Natural killer cell (primary cell): Measurements from ENCODE around the gene NGFR. TPM values are rescaled to one million over a fixed set of nuclear protein-coding genes. Genes with fewer than 3 reads are reported as not detected.

ENCODE experiments used
- ATAC-seq, 3 donors: fragments of 150-1000 bp in 2 of 3; fragments of 200-7000 bp in 1 of 3; cut with Tn5 transposase; 1 replicate in 1 of 3; 2 replicates in 2 of 3; pipeline ENCODE4 v1.10.0; 2021; ENCODE audit warnings: mild to moderate bottlenecking in 2 of 3, moderate library complexity in 2 of 3
- DNase-seq, 2 donors: peaks; one replicate each; pipeline versions ENCODE4 v3.0.0 to v3.0.0-alpha.2; 2013 to 2021; ENCODE audit warnings: mixed read lengths in 1 of 2
- H3K27ac ChIP-seq: one replicate; pipeline ENCODE4 v1.5.1; 2013; ENCODE audit warnings: mild to moderate bottlenecking, low read length
- H3K27me3 ChIP-seq: one replicate; pipeline ENCODE4 v1.6.1; 2013; ENCODE audit warnings: low read length; ENCODE audit not compliant: control insufficient read depth, insufficient read depth
- H3K36me3 ChIP-seq: one replicate; pipeline ENCODE4 v1.6.1; 2013; ENCODE audit warnings: low read length; ENCODE audit not compliant: control insufficient read depth, insufficient read depth
- H3K4me1 ChIP-seq: one replicate; pipeline ENCODE4 v1.6.1; 2013; ENCODE audit warnings: low read length; ENCODE audit not compliant: control insufficient read depth, insufficient read depth
- H3K4me3 ChIP-seq: one replicate; pipeline ENCODE4 v1.5.1; 2013; ENCODE audit warnings: low read length
- H3K9me3 ChIP-seq: one replicate; pipeline ENCODE4 v1.6.1; 2013; ENCODE audit warnings: low read length; ENCODE audit not compliant: control insufficient read depth, insufficient read depth
- H3K27ac Mint-ChIP-seq, 2 donors: one replicate each; pipeline ENCODE4 v1.8.0; 2022; ENCODE audit warnings: mild to moderate bottlenecking in 2 of 2, mixed read lengths in 2 of 2, moderate library complexity in 1 of 2
- H3K27me3 Mint-ChIP-seq, 2 donors: one replicate each; pipeline ENCODE4 v1.8.0; 2022; ENCODE audit warnings: low read depth in 2 of 2, mixed read lengths in 2 of 2
- H3K36me3 Mint-ChIP-seq: one replicate; pipeline ENCODE4 v1.8.0; 2022; ENCODE audit warnings: mixed read lengths
- H3K4me1 Mint-ChIP-seq, 2 donors: one replicate each; pipeline ENCODE4 v1.8.0; 2022; ENCODE audit warnings: mixed read lengths in 2 of 2
- H3K4me3 Mint-ChIP-seq: one replicate; pipeline ENCODE4 v1.8.0; 2022; ENCODE audit warnings: mild to moderate bottlenecking, moderate library complexity, mixed read lengths
- H3K9me3 Mint-ChIP-seq, 2 donors: one replicate each; pipeline ENCODE4 v1.8.0; 2022; ENCODE audit warnings: mixed read lengths in 2 of 2
- CTCF ChIP-seq: fragments of 200-600 bp; IDR thresholded peaks from one replicate; pipeline ENCODE4 v1.8.0; 2022; ENCODE audit warnings: antibody characterized with exemption
- WGBS: methylation state at CpG from one replicate; pipeline ENCODE4 v1.1.7; 2013; ENCODE audit warnings: missing lambda C conversion rate; ENCODE audit not compliant: insufficient coverage; 5-methylcytosine and 5-hydroxymethylcytosine counted together
- intact Hi-C: fragments of 100-400 bp; cut with micrococcal nuclease; formaldehyde crosslinking; loops from one replicate; pipeline ENCODE4 v1.14.2; 2022
- total RNA-seq, 4 donors: library from RNA; stranded (reverse); fragments of 120-200 nt in 1 of 4; gene quantifications; one replicate each; pipeline versions ENCODE4 v1.2.3 to v1.2.4, GENCODE V29; 2013 to 2022

Gene NGFR
- total RNA-seq, 3 donors from 2014 or later (not counting 1 experiment from before 2014, with no cell fraction given), result 0.91 to 1.8 (median 1.2) TPM

- no peak for DNase-seq
- H3K4me3 Mint-ChIP-seq, result no peak overlapping the region
- no peaks in the 10 kb centered on the region for H3K27me3 ChIP-seq
- peaks cover 9 to 18% of the 10 kb centered on the region in 2 donors for H3K27me3 Mint-ChIP-seq
- TF ChIP-seq CTCF, result no peak
- H3K4me1 Mint-ChIP-seq, result no peaks in the 10 kb centered on the region
- 90% methylated on average over 3 of the region's 3 CpGs for WGBS
- no peaks in the 10 kb centered on the region for H3K36me3 Mint-ChIP-seq
- no peak for ATAC-seq
- no peak overlapping the region for H3K27ac Mint-ChIP-seq
- H3K9me3 ChIP-seq, result no peaks in the 10 kb centered on the region
- H3K4me1 ChIP-seq, result peaks cover 19% of the 10 kb centered on the region
- intact Hi-C loops, result no loop called here
- H3K4me3 ChIP-seq, result no peak overlapping the region
- no peak overlapping the region for H3K27ac ChIP-seq
- H3K9me3 Mint-ChIP-seq, result no peaks in the 10 kb centered on the region
- no peaks in the 10 kb centered on the region for H3K36me3 ChIP-seq
These were observed 14.5 kb downstream of the NGFR start for GRCh38 chr17:49509588-49509917.

GRCh38 chr17:49510059-49510719 is 15.1 kb downstream of the NGFR start:
- Histone ChIP-seq H3K27me3 (no peaks in the 10 kb centered on the region), H3K9me3 (no peaks in the 10 kb centered on the region), H3K27ac (no peak overlapping the region), H3K4me3 (no peak overlapping the region), H3K4me1 (peaks cover 24% of the 10 kb centered on the region), H3K36me3 (no peaks in the 10 kb centered on the region)
- 59% methylated on average over 10 of the region's 13 CpGs for WGBS
- no peak for ATAC-seq
- Mint-ChIP-seq H3K9me3 (no peaks in the 10 kb centered on the region), H3K4me1 (peaks cover 0 to 3% of the 10 kb centered on the region in 2 donors), H3K4me3 (no peak overlapping the region), H3K27ac (no peak overlapping the region), H3K36me3 (no peaks in the 10 kb centered on the region), H3K27me3 (peaks cover 3 to 14% of the 10 kb centered on the region in 2 donors)
- no peak for DNase-seq
- intact Hi-C loops, result no loop called here
- no peak for TF ChIP-seq CTCF

GRCh38 chr17:49510720-49511110 is 15.6 kb downstream of the NGFR start:
- no peak for TF ChIP-seq CTCF
- intact Hi-C loops, result no loop called here
- no peak overlapping the region for H3K4me3 Mint-ChIP-seq

GRCh38 chr17:49511810-49512209 is 16.7 kb downstream of the NGFR start:
- H3K27me3 ChIP-seq, result no peaks in the 10 kb centered on the region
- no peaks in the 10 kb centered on the region for H3K36me3 Mint-ChIP-seq

More at GRCh38 chr17:49510720-49511110, 15.6 kb downstream of the NGFR start:
- H3K4me1 ChIP-seq, result peaks cover 29% of the 10 kb centered on the region
- DNase-seq (no peak), ATAC-seq (no peak)
- H3K27me3 ChIP-seq, result no peaks in the 10 kb centered on the region
- H3K36me3 ChIP-seq, result no peaks in the 10 kb centered on the region
- H3K36me3 Mint-ChIP-seq, result no peaks in the 10 kb centered on the region
- no peak overlapping the region for H3K4me3 ChIP-seq
- no peaks in the 10 kb centered on the region for H3K9me3 Mint-ChIP-seq
- no peak overlapping the region for H3K27ac ChIP-seq
- H3K27me3 Mint-ChIP-seq, result peaks cover 0 to 12% of the 10 kb centered on the region in 2 donors
- WGBS, result 91% methylated on average over 5 of the region's 5 CpGs
- no peaks in the 10 kb centered on the region for H3K9me3 ChIP-seq
- no peak overlapping the region for H3K27ac Mint-ChIP-seq
- H3K4me1 Mint-ChIP-seq, result peaks cover 0 to 7% of the 10 kb centered on the region in 2 donors

More at GRCh38 chr17:49511810-49512209, 16.7 kb downstream of the NGFR start:
- Histone ChIP-seq H3K36me3 (no peaks in the 10 kb centered on the region), H3K4me3 (no peak overlapping the region), H3K9me3 (no peaks in the 10 kb centered on the region), H3K4me1 (peaks cover 36% of the 10 kb centered on the region), H3K27ac (no peak overlapping the region)
- Mint-ChIP-seq H3K9me3 (no peaks in the 10 kb centered on the region), H3K27me3 (peaks cover 0 to 12% of the 10 kb centered on the region in 2 donors), H3K4me1 (peaks cover 0 to 12% of the 10 kb centered on the region in 2 donors), H3K4me3 (no peak overlapping the region), H3K27ac (no peak overlapping the region)
- intact Hi-C loops, result no loop called here
- WGBS, result 90% methylated on average over 16 of the region's 16 CpGs
- ATAC-seq (no peak), DNase-seq (no peak)
- no peak for TF ChIP-seq CTCF
